ENCODE results near the gene EXOG.

Gene EXOG

DNA sequence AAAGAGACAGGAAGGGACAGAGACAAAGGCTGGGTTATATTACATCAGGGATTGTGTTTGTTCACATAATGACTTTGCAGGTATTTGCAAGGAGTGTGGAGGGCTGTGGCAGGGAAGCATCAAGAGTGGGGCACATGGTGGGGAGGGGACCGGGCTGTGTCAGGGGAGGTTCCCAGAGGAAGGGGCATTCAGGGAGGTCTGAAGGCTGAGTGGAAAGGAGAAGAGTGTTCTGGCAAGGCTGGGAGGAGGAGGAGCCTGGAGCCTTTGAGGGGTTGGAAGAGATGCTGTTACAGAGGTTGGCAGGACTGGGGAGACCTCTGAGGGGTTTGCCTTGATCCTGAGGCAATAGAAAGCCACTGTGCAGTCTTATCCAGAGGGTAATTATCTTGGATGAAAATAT lies 49.4 kb downstream of the EXOG start:
- no peak overlapping the region for H3K27ac ChIP-seq (ENCODE audit: low read depth, low read length)

DNA sequence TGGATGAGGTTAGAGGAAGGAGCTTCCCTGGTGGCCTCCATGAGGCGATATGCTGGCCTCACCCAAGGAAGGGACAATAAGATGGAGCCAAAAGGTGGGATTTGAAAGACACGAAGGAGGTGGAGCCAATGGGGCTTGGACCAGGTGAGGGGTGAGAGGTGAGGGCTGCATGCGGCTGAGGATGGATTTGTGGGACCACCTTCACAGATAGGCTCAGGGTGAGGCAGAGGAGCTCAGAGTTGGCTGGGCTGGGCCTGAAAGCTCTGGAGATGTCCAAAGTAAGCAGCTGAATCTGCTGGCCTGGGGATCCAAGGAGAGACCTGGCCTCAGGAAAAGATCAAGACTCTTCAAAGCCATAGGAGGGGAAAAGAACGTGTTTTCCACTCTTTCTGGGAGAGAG lies 49.8 kb downstream of the EXOG start:
- H3K4me1 ChIP-seq (ENCODE audit: control insufficient read depth, insufficient read depth, low read length, unreplicated experiment), result no peaks in the 10 kb centered on the region
- no peak overlapping the region for H2AFZ ChIP-seq (ENCODE audit: low read length, unreplicated experiment)
- H3K27me3 ChIP-seq (ENCODE audit: insufficient read depth, low read length), result peaks cover 23% of the 10 kb centered on the region

More for the DNA sequence above, 49.4 kb downstream of the EXOG start:
- Histone ChIP-seq H3K4me1 (ENCODE audit: control insufficient read depth, insufficient read depth, low read length, unreplicated experiment) (no peaks in the 10 kb centered on the region), H3K36me3 (ENCODE audit: insufficient read depth, low read length) (no peaks in the 10 kb centered on the region), H3K4me3 (ENCODE audit: low read depth, low read length) (no peak overlapping the region), H2AFZ (ENCODE audit: low read length, unreplicated experiment) (no peak overlapping the region), H3K27me3 (ENCODE audit: insufficient read depth, low read length) (peaks cover 23% of the 10 kb centered on the region), H3K79me2 (ENCODE audit: control insufficient read depth, insufficient read depth, low read length, unreplicated experiment) (no peaks in the 10 kb centered on the region)

DNA sequence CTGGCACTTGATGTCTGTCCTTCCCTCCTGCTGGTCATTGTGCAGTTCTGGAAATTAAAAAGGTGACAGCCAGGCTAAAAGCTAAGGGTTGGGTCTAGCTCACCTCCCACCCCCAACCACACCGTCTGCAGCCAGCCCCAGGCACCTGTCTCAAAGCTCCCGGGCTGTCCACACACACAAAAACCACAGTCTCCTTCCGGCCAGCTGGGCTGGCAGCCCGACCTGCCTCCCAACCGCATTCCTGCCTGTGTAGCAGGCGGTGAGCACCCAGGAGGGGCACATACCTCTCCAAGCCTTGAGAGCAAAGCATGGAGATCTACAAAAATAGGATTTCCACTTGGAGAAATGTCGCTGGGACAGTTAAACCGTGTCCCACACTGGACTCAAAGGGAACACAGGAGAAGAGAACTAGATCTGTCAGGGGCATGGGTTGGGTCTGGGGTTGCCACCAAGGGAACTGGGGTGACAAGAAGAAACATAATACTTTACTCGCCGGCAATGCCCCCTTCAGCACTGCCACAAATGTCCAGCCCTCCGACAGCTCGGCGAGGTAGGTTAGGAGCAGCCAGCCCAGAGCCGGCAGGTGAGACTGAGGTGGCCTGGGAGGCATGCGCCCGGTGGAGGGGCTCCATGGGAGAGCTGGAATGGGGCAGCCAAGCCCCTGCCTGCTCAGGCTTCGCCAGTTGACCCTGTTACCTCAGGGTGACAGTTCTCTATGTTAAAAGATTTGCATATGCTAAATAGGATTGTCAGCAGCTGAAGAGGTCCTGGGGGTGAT lies 52.2 kb downstream of the EXOG start:
- H3K79me2 ChIP-seq (ENCODE audit: control insufficient read depth, insufficient read depth, low read length, unreplicated experiment), result no peaks in the 10 kb centered on the region
- H3K4me3 ChIP-seq (ENCODE audit: low read depth, low read length), result no peak overlapping the region
- peaks cover 27% of the 10 kb centered on the region for H3K27me3 ChIP-seq (ENCODE audit: insufficient read depth, low read length)
- no peak overlapping the region for H3K27ac ChIP-seq (ENCODE audit: low read depth, low read length)
- H2AFZ ChIP-seq (ENCODE audit: low read length, unreplicated experiment), result no peak overlapping the region
- no peaks in the 10 kb centered on the region for H3K4me1 ChIP-seq (ENCODE audit: control insufficient read depth, insufficient read depth, low read length, unreplicated experiment)
- no peaks in the 10 kb centered on the region for H3K36me3 ChIP-seq (ENCODE audit: insufficient read depth, low read length)

More for the DNA sequence above, 49.8 kb downstream of the EXOG start:
- H3K27ac ChIP-seq (ENCODE audit: low read depth, low read length), result no peak overlapping the region
- H3K36me3 ChIP-seq (ENCODE audit: insufficient read depth, low read length), result no peaks in the 10 kb centered on the region
- no peaks in the 10 kb centered on the region for H3K79me2 ChIP-seq (ENCODE audit: control insufficient read depth, insufficient read depth, low read length, unreplicated experiment)
- H3K4me3 ChIP-seq (ENCODE audit: low read depth, low read length), result no peak overlapping the region

DNA sequence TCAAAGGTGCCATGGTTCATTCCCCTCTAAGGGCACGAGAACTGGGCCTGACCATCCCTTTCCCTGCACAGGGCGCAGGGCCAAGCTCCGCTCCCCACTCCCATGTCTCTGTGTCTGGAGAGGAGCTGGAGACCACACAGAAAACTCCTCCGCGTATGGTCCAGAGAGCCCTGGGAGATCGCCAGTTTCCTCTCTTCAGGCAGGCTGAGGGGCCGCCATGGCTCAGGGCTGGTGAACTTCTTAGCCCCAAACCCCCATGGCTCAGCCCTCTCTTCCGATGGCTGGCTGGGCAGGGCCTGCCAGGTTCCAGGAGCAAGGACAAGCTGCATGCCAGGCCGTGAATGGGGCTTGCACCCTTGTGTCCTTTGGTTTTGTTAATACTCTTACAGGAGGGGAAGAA lies 52.9 kb downstream of the EXOG start:
- no peaks in the 10 kb centered on the region for H3K79me2 ChIP-seq (ENCODE audit: control insufficient read depth, insufficient read depth, low read length, unreplicated experiment)
- H3K27me3 ChIP-seq (ENCODE audit: insufficient read depth, low read length), result peaks cover 27% of the 10 kb centered on the region
- no peak overlapping the region for H3K4me3 ChIP-seq (ENCODE audit: low read depth, low read length)
- H2AFZ ChIP-seq (ENCODE audit: low read length, unreplicated experiment), result no peak overlapping the region
- H3K27ac ChIP-seq (ENCODE audit: low read depth, low read length), result no peak overlapping the region
- no peaks in the 10 kb centered on the region for H3K4me1 ChIP-seq (ENCODE audit: control insufficient read depth, insufficient read depth, low read length, unreplicated experiment)
- no peaks in the 10 kb centered on the region for H3K36me3 ChIP-seq (ENCODE audit: insufficient read depth, low read length)

DNA sequence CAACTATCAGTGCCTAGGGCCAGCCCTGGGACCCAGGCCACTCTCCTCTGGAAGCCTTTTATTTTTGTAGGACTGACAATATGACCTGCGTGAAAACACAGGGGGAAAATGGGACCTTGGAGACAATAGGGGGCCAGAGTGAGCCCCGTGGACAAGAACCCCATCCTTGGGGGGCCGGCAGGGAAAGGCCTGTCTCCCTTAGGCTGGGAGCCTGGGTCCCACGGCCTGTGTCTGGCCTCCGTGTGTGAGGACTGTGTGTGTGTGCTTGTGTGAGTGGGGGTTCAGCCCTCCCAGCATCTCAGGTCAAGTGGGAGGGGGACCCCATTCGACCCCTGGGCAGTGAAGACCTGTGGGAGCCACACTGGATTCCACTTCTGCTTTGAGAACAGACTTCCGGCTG lies 53.3 kb downstream of the EXOG start:
- Histone ChIP-seq H3K27ac (ENCODE audit: low read depth, low read length) (no peak overlapping the region), H3K4me3 (ENCODE audit: low read depth, low read length) (no peak overlapping the region), H3K27me3 (ENCODE audit: insufficient read depth, low read length) (peaks cover 27% of the 10 kb centered on the region), H3K79me2 (ENCODE audit: control insufficient read depth, insufficient read depth, low read length, unreplicated experiment) (no peaks in the 10 kb centered on the region), H3K4me1 (ENCODE audit: control insufficient read depth, insufficient read depth, low read length, unreplicated experiment) (no peaks in the 10 kb centered on the region), H2AFZ (ENCODE audit: low read length, unreplicated experiment) (no peak overlapping the region), H3K36me3 (ENCODE audit: insufficient read depth, low read length) (no peaks in the 10 kb centered on the region)

DNA sequence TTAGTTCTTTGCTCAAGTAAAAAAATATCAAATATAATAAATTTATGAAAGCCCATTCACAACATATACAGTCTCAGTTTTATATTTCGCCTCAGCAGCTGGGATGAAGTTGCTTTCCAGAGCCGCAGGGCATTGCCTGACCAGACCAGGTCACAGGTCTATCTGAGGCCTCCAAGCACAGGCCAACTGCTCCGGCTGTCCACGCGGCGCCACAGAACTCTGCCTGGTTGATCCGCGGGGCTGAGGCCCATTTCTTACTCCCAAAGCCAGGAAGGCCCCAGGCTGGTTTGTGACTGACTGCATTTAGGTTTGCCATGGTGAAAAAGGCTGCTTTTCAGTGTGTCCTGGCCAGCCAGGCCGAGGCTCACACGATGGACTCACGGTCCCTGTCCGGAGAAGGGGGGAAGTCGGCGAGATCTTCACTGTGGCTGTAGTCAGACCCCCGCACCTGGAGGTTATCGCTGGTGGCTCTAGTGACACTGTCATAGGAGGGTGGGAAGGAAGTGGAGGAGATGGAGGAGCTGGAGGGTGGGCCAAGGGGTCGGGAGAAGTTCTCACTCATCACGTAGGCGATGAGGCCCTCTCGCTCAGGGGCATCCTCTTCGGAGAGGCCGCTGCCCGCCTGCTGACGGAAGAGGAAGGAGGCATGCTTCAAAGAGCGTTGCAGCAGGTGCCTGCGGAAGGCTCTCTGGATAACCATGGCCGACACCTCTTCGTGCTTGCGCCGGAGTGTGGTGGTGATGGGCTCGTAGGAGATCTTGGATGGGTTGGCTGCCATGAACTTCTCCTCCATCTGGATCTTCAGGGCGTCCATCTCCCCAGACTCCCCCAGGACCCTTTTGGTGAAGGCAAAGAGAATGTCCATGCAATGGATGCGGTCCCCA lies 54.1 kb downstream of the EXOG start:
- Histone ChIP-seq H3K4me3 (ENCODE audit: low read depth, low read length) (no peak overlapping the region), H2AFZ (ENCODE audit: low read length, unreplicated experiment) (no peak overlapping the region), H3K4me1 (ENCODE audit: control insufficient read depth, insufficient read depth, low read length, unreplicated experiment) (no peaks in the 10 kb centered on the region), H3K79me2 (ENCODE audit: control insufficient read depth, insufficient read depth, low read length, unreplicated experiment) (no peaks in the 10 kb centered on the region), H3K27me3 (ENCODE audit: insufficient read depth, low read length) (peaks cover 25% of the 10 kb centered on the region), H3K27ac (ENCODE audit: low read depth, low read length) (no peak overlapping the region), H3K36me3 (ENCODE audit: insufficient read depth, low read length) (no peaks in the 10 kb centered on the region)

DNA sequence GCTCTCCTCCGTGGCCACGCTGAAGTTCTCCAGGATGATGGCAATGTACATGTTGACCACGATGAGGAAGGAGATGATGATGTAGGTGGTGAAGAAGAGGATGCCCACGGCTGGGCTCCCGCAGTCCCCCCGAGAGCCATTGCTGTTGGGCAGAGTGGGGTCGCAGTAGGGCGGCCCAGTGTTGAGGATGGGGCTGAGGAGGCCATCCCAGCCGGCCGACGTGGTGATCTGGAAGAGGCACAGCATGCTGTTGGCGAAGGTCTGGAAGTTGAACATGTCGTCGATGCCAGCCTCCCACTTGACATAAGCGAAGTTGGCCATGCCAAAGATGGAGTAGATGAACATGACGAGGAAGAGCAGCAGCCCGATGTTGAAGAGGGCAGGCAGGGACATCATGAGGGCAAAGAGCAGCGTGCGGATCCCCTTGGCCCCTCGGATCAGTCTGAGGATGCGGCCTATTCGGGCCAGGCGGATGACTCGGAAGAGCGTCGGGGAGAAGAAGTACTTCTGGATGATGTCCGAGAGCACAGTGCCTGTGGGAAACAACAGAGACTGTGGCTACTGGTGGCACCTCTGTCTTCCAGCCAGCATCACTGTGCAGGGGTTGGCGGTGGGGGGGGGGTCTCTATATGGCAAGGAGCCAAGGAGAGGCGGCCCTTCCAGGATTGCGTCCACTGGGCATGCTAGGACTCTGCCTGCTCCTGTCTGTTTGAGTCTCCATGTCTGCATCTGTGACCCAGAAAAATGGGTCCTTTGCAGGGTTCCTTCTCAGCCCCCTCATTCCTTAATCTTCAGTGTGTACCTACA lies 55.1 kb downstream of the EXOG start:
- Histone ChIP-seq H2AFZ (ENCODE audit: low read length, unreplicated experiment) (no peak overlapping the region), H3K36me3 (ENCODE audit: insufficient read depth, low read length) (no peaks in the 10 kb centered on the region), H3K27ac (ENCODE audit: low read depth, low read length) (no peak overlapping the region), H3K4me3 (ENCODE audit: low read depth, low read length) (no peak overlapping the region), H3K79me2 (ENCODE audit: control insufficient read depth, insufficient read depth, low read length, unreplicated experiment) (no peaks in the 10 kb centered on the region), H3K27me3 (ENCODE audit: insufficient read depth, low read length) (peaks cover 15% of the 10 kb centered on the region), H3K4me1 (ENCODE audit: control insufficient read depth, insufficient read depth, low read length, unreplicated experiment) (no peaks in the 10 kb centered on the region)

DNA sequence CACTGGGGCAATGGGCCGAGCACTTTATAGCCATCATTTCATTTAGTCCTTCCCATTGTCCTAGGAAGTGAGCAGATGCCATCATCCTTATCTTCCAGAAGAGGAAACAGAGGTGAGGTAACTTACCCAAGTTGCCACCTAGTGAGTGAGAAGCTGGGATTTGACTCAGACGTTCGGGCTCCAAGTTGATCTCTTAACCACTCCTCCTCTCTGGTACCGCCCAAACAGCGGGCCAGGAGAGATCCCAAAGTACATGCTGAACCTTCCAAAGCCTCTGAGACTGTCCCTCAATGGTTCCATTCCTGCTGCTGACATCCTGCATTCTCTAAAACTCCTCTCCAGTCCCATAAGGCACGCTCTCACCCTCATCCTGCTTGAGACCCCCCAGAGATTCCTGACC lies 56.2 kb downstream of the EXOG start:
- Histone ChIP-seq H3K27ac (ENCODE audit: low read depth, low read length) (no peak overlapping the region), H3K4me1 (ENCODE audit: control insufficient read depth, insufficient read depth, low read length, unreplicated experiment) (no peaks in the 10 kb centered on the region), H3K27me3 (ENCODE audit: insufficient read depth, low read length) (peaks cover 22% of the 10 kb centered on the region), H2AFZ (ENCODE audit: low read length, unreplicated experiment) (no peak overlapping the region), H3K79me2 (ENCODE audit: control insufficient read depth, insufficient read depth, low read length, unreplicated experiment) (no peaks in the 10 kb centered on the region), H3K4me3 (ENCODE audit: low read depth, low read length) (no peak overlapping the region), H3K36me3 (ENCODE audit: insufficient read depth, low read length) (no peaks in the 10 kb centered on the region)

DNA sequence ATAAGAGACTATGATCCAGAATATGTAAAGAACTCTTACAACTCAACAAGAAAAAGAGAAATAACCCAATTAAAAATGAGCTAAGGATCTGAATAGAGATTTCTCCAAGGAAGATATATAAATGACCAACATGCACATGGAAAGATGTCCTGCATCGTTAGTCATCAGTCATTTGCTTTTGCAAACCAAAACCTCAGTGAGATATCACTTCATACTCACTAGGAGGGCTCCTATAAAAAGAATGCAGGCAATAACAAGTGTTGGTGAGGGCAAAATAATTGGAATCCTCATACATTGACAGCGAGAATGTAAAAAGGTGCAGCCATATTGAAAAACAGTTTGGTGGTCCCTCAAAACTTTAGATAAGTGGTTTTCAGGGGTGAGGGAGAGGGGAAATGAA lies 56.9 kb downstream of the EXOG start:
- Histone ChIP-seq H2AFZ (ENCODE audit: low read length, unreplicated experiment) (no peak overlapping the region), H3K4me1 (ENCODE audit: control insufficient read depth, insufficient read depth, low read length, unreplicated experiment) (no peaks in the 10 kb centered on the region), H3K27me3 (ENCODE audit: insufficient read depth, low read length) (peaks cover 24% of the 10 kb centered on the region), H3K79me2 (ENCODE audit: control insufficient read depth, insufficient read depth, low read length, unreplicated experiment) (no peaks in the 10 kb centered on the region), H3K27ac (ENCODE audit: low read depth, low read length) (no peak overlapping the region), H3K4me3 (ENCODE audit: low read depth, low read length) (no peak overlapping the region), H3K36me3 (ENCODE audit: insufficient read depth, low read length) (no peaks in the 10 kb centered on the region)

DNA sequence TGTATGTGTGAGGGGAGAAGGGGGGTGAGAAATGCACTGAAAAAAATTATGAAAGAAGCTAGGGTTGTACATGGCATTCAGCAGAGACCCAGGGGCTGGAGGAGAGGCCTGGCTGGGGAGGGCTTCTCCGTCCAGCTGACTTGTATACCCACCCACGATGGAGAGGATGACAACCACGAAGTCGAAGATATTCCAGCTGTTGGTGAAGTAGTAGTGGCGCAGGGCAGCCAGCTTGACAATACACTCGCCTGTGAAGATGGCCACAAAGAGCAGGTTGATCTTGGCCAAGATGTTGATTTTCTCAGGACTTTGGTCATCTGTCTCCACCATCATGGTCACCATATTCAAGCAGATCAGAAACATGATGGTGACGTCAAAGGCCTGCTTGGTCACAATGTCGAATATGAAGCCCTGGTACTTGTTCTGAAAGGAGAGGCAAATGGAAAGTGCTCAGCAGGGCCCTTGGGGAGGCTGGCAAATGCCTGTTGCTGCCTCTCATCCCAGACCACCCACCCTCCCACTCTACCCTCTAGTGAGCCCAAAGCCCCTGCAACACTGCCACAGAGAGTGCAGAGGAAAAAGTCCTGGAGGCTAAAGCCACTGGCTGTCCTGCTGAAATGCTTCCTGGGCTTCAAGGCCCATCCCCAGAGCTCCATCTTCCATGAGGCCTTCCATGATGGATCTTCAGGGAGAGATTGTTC lies 58.1 kb downstream of the EXOG start:
- Histone ChIP-seq H3K4me1 (ENCODE audit: control insufficient read depth, insufficient read depth, low read length, unreplicated experiment) (no peaks in the 10 kb centered on the region), H2AFZ (ENCODE audit: low read length, unreplicated experiment) (no peak overlapping the region), H3K36me3 (ENCODE audit: insufficient read depth, low read length) (no peaks in the 10 kb centered on the region), H3K79me2 (ENCODE audit: control insufficient read depth, insufficient read depth, low read length, unreplicated experiment) (no peaks in the 10 kb centered on the region), H3K4me3 (ENCODE audit: low read depth, low read length) (no peak overlapping the region), H3K27ac (ENCODE audit: low read depth, low read length) (no peak overlapping the region), H3K27me3 (ENCODE audit: insufficient read depth, low read length) (peaks cover 22% of the 10 kb centered on the region)

All from ACC112 (cell line).